ENCODE data around the gene FAN1.
"Not testable (repeated sequence)": the region's sequence is repeated elsewhere in the genome, so short reads cannot be mapped to it uniquely, and the experiment has no call there.

Gene FAN1

DNA sequence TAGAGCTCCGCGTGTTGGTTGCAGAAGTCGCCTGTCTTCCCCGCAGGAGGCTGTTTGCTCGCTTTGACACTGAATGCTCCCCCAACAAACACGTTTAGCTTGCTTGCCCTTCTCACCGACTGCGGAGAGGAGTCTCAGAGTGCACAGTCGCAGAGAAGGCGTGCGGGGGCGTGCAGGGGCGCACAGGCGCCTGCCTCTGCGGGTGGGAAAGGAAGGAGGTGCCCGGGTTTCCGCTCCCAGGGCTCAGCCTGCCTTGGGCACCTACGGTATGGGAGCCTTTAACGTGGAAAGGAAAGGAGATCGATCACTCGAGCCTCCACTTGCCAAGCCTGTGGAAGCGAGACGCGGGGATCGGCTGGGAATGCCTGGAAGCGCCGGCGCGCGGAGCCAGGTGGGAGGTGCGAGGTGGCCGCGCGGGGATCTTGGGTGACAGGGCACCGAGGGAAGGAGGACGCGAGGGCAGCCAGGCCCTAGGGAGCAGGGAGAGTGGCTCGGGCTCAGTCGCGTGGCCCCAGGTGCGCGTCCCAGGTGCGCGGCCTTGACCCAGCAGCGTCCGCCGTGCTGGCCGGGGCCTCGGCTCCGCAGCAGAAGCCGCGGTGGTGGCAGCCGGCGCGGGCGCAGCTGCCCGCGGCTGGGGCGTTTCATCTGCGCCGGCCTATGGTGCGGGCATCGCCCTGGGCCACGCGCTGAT is at the start of gene FAN1:
Gene FAN1 (plus strand): TSS at position 419 of the 691 bp plus-strand sequence. CDS start 749 bp downstream, outside the sequence.
- DNase-seq (ENCODE audit: low spot score) = peak; percentile 87

DNA sequence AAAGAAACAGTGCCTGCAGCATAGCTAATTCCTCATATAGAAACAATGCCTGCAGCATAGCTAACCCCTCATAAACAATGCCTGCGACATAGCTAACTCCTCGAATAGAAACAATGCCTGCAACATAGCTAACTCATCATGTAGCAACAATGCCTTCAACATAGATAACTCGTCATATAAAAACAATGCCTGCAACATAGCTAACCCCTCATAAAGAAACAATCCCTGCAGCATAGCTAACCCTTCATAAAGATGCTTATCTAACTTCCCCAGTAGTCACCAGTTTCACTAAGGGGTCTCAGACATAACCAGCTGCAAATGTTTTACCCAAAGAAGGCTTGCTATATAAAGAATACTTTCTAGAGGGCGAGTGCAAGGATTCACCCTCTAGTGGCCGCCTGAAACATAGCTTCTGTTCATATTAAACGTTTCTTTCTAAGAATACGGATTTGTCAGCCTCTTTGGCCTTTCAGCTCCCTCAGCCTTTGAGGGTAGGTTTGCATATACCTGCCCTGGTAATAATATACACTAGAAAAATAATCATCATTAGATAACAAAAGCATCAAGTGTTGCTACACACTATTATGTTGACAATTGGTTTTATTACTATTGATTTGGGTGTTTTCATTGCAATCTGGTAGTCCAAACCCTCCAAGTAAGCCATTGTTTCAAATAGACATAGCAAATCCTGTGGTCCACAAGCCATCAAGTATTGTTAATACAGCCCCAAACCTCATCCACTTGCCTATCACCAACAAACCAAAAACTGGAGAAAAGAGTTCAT is 44.4 kb upstream of the FAN1 start:
- DNase-seq (ENCODE audit: low spot score) = peak; percentile 16

DNA sequence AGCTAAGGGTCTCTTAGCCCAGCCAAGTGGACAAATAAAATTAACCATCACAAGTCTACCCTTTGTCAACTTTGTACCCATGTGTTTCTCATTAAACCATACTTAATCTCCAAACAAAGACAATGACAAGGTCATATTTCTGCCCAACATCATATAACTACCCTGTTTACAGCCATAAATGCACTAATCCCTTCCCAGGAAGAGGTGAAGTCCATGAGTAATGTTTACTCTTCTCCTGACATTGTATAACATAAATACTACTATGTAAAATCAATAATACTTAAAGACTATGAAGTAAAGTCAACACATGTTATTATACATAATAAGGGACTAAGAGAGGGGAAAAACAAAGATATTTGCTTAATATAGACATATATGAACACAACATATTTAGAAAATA is 38.5 kb upstream of the FAN1 start:
- no peak for DNase-seq (ENCODE audit: low spot score)

DNA sequence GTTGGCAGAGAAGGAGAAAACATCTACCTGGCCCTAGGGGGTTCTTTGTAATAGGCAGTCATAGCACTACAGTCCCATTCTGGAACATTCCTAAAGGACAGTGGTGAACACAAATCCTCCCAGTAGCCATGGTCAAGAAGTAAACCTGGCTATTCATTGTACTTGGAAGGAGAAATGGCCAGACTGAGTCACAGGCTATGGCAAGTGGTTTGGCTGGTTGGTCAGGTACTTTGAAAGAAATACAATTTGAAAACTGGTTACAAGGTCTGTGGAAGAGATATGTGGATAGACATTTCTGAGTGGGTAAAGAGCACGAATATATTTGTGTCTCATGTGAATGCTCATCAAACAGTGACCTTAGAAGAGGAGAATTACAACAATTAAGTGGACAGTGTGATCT is 33.0 kb upstream of the FAN1 start:
- DNase-seq (ENCODE audit: low spot score) = no peak

DNA sequence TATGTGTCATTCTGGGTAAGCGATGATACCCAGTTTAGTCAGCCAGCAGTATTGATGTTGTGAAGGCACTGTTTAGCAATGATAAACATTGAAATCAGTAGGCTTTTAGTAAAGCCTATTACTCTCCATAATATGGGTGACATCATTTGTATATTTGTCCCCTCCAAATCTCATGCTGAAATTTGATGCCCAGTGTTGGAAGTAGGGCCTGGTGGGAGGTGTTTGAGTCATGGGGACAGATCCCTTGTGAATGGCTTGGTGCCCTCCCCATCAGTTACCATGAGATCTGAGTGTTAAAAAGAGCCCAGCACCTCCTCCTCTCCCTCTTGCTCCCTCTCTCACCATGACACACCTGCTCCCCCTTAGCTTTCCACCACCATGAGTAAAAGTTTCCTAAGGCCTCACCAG is 31.4 kb upstream of the FAN1 start:
- DNase-seq (ENCODE audit: low spot score) = no peak

DNA sequence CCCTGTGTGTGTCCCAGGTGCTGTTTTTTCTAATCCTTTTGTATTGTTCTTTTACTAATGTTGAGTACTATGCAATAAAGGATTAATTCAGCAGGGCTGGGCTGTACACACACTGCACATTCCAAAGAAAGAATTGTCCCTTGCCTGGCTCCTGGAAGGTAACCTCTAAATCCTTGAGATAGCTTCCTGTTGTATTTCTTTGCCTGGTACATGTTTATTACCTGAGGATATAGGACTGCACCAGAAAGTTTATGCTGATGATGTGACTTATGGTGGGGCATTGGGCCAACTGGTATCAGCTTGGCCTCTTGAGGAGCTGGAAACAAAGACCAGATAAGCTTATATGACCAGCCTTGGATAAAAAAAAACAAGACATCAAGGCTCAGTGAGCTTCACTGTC is 26.6 kb upstream of the FAN1 start:
- DNase-seq (ENCODE audit: low spot score) = no peak

DNA sequence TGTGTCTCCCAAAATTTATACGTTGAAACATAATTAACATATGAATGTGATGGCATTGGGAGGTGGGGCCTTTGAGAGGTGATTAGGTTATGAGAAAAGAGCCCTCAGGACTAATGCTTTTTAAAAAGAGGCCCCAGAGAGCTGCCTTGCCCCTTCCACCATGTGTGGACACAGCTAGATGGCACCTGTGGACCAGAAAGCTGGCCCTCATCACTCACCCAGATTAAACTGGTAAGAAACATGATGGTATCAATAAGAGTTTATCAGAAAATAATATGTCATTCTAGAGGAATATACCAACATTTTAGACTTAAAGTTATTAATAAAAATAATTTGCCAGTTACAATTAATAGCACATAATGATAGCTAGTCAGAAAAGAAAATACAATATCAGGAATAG is 25.2 kb upstream of the FAN1 start:
- no peak for DNase-seq (ENCODE audit: low spot score)

DNA sequence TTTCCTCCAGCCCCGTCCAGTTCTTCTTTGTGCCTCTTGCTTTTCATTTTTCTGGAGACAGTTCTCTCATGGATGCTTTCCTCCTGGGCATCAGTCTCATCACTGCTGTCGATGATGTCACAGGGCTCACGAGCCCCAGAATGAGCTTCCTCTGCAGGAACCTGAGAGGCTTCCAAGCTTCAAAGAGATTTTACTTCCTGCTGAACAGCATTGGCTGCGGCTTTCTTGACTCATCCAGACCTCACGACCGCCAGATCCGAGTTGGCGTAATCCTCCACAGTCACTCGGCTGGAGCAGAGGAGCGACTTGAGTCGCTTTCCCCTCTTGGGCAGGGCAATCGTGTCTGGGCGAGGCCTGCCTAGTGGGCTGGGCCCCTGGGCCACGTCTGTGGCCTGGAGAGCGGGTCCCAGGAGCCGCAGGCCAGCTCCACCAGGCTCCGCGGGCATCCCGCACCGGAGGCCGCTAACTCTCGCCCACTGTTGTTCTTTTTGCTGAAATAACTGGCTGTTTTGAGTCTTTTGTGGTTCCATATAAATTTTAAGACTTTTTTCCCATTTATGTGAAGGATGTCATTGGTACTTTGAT is 20.8 kb upstream of the FAN1 start:
- DNase-seq (ENCODE audit: low spot score) = no peak

DNA sequence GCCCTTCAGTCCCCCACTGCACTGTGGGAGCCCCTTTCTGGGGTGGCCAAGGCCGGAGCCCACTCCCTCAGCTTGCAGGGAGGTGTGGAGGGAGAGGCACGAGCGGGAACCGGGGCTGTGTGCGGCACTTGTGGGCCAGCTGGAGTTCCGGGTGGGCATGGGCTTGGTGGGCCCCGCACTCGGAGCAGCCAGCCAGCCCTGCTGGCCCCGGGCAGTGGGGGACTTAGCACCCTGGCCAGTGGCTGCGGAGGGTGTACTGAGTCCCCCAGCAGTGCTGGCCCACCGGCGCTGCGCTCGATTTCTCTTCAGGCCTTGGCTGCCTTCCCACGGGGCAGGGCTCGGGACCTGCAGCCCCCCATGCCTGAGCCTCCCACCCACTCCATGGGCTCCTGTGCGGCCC is 20.0 kb upstream of the FAN1 start:
- not testable (repeated sequence) for DNase-seq (ENCODE audit: low spot score)

DNA sequence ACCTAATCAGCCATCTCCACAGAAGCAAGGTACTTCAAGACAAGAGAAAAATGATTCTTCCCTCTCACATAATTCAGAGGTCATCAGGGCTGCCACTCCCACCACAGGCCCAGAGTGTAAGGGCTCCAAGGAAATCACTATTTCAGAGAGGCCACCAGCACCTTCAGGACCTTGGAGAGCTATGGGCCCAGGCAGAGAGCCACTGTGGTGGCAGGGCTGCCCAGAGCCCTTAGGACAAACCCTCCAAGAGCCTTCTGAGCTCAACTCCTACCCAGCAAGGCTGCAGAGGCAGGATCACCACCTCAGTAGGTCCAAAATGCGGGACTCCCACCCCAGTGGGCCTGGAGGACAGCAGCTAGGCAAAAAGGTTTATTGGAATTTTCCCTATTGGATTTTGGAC is 17.9 kb upstream of the FAN1 start:
- no peak for DNase-seq (ENCODE audit: low spot score)

DNA sequence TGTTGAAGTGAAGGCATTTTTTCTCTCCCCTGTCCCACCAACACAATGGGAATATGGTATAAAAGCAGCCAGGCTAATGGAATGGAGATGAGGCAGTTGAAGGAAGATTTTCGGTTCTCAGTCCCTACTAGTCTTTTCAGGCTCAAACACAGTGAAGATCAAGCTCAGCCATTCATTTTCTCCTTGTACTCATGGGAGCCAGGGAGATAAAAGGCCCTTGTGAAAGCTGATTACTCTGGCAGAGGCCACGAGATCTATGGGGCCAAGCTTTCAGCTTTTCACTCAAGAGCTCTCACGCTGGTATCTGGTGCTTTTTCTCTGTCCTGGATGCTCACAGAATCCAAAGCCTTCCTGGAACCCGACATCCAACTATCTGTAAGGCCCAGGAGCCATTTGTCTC is 14.5 kb upstream of the FAN1 start:
- DNase-seq (ENCODE audit: low spot score) = no peak

DNA sequence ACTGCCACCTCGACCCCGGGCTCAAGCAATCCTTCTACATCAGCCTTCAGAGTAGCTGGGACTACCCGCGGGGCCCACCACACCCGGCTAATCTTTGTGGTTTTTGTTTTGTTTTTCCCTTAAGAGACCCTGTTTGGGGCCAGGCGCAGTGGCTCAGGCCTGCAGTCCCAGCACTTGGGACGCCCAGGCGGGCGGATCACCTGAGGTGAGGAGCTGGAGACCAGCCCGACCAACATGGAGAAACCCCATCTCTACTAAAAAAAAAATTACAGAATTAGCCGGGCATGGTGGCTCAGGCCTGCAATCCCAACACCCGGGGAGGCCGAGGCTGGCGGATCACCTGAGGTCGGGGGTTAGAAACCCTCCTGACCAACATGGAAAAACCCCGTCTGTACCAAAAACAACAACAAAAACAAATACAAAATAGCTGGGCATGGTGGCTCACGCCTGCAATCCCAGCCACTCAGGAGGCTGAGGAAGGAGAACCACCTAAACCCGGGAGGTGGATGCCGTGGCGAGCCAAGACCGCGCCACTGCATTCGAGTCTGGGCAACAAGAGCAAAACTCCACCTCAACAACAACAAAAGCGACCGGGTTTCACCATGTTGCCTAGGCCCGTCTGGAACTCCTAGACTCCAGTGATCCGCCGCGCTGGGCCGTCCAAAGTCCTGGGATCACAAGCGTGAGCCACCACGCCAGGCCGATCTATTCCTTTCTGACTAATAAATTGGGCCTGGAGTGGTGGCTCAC is 8.1 kb upstream of the FAN1 start:
- DNase-seq (ENCODE audit: low spot score) = no peak

DNA sequence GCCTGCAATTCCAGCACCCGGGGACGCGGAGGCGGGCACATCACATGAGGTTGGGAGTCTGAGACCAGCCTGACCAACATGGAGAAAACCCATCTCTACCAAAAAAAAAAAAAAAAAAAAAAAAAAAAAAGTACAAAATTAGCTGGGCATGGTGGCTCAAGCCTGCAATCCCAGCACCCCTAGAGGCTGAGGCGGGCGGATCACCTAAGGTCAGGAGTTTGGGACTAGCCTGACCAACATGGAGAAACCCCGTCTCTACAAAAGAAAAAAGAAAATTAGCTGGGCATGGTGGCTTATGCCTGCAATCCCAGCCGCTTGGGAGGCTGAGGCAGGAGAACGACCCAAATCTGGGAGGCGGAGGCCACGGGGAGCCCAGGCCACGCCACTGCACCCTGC is 7.5 kb upstream of the FAN1 start:
- no peak for DNase-seq (ENCODE audit: low spot score)

DNA sequence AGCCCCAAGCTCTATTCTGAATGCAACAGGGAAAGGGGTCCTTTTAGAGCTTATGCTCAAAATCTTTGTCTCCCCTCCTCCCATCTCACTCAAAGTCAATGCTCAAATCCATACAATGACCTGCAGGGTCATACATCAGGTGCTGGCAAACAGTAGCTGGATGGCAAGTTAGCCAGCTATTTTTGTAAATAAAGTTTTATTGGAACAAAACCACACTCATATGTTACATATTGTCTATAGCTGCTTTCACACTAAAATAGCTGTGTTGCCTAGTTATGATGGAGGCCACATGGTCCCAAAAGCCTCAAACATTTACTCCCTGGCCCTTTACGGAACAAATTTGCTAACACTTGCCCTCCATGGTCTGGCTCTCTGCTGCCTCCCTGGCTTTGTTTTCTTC is 1.8 kb upstream of the FAN1 start:
- DNase-seq (ENCODE audit: low spot score) = no peak

DNA sequence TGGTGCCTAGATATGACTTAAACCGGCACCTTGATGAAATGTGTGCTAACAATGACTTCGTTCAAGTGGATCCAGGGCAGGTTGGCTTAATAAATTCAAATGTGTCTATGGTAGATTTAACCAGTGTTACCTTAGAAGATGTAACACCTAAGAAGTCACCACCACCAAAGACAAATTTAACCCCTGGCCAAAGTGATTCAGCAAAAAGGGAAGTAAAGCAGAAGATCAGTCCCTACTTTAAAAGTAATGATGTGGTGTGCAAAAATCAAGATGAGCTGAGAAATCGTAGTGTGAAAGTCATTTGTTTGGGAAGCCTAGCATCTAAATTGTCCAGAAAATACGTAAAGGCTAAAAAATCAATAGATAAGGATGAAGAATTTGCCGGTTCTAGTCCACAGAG is 1.1 kb downstream of the FAN1 start:
- DNase-seq (ENCODE audit: low spot score) = no peak

DNA sequence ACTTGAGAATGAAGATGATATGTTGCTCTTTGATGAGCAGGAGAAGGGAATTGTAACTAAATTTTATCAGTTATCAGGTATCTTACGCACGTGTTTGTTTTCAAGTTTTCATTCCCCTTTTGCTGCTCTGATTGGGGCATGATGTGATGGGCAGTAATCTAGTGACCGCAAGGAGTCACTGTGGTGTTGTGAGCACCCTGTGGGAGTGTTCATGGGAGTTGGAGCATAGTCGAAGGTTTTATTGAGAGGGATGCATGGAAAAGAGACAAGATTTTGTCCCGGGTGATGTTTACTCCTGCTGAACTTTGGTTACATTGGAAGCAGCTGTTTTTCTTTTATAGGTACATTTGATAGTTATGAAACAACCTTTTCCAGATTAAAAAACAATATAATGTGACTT is 2.1 kb downstream of the FAN1 start:
- DNase-seq (ENCODE audit: low spot score) = no peak

DNA sequence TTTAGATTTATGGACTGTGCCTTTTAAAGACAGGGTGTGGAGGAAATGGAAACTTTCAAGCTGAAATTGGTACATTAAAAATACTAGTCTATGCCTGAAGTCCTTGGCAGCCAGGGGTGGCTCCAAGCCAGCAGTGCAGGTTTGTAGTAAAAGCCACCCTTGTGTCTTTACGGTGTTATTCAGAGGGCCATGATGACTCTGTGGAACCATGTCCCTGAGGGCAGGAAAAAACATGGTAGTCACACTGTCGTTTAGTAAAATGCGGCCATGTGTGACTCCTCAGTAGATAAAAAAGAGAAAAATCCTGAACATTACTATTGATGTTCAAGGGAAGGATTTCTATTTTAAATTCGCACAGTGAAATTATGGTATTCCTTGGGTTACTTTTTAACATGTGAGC is 2.7 kb downstream of the FAN1 start:
- no peak for DNase-seq (ENCODE audit: low spot score)

DNA sequence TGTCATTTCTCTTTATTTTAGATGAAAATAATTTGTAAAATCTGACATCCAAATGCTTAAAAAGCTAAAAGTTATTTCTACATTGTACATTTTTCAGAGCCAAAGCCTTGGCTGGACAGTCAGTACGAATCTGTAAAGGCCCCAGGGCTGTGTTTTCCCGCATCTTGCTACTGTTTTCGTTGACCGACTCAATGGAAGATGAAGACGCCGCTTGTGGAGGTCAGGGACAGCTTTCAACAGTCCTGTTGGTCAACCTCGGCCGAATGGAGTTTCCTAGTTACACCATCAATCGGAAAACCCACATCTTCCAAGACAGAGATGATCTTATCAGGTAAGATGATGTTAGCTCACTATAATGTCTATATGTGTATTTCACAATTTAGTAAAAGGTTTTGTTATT is 10.0 kb downstream of the FAN1 start:
- DNase-seq (ENCODE audit: low spot score) = no peak

DNA sequence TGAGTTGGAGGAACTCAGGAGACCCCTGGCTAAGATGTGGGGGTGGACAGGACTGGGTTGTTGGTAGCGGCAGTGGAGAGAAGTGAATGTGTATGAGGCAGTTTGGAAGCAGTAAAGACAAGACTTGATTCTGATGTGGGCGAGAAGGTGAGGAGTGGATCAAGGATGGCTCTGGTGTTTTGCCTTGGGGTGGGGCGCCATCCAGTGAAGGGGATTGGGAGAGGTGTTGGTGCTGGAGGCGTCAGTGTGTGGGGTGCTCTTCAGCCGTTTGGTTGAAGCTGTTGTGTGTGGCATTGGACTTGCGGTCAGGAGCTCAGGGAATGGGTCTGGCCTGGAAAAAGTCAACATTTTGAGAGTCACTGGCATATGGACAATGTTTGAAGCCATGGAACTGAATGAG is 13.3 kb downstream of the FAN1 start:
- DNase-seq (ENCODE audit: low spot score) = no peak

DNA sequence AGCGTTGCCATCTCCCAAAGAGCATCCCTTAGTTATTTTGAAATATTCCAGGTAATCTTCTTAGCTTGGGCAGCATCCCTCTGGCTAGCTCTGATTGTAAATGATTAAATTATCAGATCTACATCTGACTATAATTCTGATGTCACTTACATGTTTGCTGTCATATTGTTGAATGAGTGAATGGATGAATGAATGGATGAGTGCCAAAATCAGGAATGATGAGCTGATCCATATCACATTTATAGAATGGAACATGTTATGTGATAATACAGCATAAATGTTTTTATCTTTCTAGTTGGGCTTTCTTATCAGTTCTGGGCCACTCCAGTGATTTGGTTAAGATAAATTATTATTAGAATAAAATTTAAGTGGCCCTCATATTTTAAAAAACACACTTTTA is 14.0 kb downstream of the FAN1 start:
- no peak for DNase-seq (ENCODE audit: low spot score)

DNA sequence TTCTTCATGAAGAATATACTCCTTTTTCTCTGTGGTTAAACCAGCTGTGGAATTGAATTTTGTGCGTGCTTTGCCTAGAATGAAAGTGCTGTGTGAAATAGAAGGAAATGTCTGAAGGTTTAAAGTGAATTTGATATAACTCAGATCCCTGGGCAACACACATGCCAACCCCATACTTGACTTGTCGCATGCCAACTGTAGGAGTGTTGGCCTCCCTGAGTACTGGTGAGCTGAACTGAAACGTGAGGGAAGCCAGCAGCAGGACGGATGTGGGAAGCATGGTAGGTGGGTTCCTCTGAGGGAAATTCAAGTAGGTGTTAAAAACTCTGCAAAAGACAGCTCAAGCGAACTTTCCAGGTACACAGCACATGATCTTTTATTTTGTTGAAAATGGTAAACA is 14.7 kb downstream of the FAN1 start:
- no peak for DNase-seq (ENCODE audit: low spot score)

DNA sequence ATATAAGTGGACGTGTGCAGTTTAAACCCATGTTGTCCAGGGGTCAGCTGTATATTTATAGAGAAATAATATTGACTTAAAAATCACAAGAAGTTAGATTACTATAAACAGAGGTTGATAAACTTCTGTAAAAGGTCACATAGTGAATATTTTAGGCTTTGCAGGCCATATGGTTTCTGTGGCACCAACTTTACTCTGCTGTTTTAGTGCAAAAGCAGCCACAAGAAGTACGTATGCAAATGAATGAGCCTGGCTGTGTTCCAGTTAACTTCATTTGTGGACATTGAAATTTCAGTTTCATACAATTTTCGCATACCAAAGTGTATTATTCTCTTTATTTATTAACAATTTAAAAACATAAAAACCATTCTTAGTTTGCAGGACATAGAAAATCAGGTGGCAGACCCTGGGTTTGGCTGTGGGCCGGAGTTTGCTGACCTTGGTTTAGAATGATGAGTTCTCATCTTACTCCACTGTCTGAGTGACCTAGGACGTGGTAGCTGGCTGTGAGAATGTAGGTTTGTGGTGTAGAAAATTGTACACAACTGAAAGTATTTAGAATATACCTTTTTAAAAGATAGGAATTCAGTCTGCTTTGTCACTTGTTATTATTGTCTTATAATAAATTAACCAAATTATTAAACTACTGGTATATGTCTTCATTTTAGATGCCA is 16.3 kb downstream of the FAN1 start:
- no peak for DNase-seq (ENCODE audit: low spot score)

All from hepatic stellate cell (primary cell).